ENCODE measurements around the gene ZNG1E.
"Not testable (repeated sequence)": the region's sequence is repeated elsewhere in the genome, so short reads cannot be mapped to it uniquely, and the experiment has no call there.

Gene ZNG1E

GRCh38 chr9:65675589-65676021, at the start of gene ZNG1E:
Gene ZNG1E, plus strand, starts transcription at chr9:65675928. Its CDS starts 49 bp downstream, at chr9:65675977.
- peak; percentile 59 for DNase-seq

DNA sequence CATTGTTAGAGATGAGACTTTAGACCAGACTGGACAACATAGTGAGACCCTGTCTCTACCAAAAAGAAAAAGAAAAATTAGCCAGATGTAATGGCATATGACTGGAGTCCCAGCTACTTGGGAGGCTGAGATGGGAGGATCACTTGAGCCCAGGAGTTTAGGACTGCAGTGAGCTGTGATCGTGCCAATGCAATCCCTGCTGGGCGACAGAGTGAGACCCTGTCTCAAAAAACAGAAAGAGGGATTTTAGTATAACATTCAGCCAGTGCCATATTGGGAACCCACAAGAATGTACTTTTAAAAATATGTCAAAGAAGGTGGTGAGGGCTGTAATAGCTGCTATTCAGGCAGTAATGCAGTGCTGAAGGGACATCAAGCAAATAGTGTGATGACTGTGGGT, 2.1 kb upstream of the ZNG1E start:
- DNase-seq, result not testable (repeated sequence)

DNA sequence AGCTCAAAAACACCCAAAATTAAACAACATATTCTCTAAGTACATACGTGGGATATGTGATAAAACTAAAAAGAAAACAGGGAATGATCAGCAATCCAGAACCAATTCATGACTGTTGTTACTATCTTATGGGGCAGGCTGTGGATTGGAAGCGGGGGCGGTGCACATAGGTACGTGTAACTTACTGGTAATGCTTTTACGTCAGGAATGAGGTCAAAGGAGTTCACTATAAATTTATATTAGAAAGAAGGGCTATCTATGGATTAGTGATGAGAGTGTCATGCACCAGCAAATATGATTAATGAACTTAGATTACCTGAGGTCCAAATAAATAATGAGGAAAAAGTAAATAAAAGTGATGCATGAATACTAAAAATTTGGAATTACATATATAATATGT, 710 bp upstream of the ZNG1E start:
- DNase-seq, result not testable (repeated sequence)

- DNase-seq, result not testable (repeated sequence)
Measured at GRCh38 chr9:65676389-65676788, 661 bp downstream of the ZNG1E start.

DNA sequence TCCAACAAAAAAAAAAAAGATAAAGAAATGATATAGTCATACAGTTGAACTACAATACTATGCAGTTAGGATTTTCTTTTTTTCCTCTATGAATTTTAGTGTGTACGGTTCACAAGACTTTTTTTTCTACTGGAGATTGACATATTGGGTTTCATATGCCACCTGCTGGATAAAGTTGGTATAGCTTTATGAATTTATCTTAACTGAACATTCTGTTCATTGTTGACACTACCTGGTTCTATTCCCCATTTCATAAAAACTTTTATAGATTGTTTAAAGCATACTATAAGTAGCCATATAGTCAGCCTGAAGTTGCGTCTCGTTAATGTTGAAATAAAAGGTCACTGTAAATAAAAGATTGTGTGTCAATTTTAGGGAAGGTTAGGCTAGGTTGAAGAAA, 2.8 kb downstream of the ZNG1E start:
- DNase-seq, result not testable (repeated sequence)

GRCh38 chr9:65703550-65703949, 27.8 kb downstream of the ZNG1E start:
- DNase-seq, result not testable (repeated sequence)

DNA sequence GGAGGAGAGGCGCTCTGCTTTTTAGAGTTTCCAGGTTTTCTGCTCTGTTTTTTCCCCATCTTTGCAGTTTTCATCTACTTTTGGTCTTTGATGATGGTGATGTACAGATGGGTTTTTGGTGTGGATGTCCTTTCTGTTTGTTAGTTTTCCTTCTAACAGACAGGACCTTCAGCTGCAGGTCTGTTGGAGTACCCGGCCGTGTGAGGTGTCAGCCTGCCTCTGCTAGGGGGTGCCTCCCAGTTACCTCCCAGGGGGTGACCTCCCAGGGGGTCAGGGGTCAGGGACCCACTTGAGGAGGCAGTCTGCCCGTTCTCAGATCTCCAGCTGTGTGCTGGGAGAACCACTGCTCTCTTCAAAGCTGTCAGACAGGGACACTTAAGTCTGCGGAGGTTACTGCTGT, 38.7 kb downstream of the ZNG1E start:
- DNase-seq, result not testable (repeated sequence)

DNA sequence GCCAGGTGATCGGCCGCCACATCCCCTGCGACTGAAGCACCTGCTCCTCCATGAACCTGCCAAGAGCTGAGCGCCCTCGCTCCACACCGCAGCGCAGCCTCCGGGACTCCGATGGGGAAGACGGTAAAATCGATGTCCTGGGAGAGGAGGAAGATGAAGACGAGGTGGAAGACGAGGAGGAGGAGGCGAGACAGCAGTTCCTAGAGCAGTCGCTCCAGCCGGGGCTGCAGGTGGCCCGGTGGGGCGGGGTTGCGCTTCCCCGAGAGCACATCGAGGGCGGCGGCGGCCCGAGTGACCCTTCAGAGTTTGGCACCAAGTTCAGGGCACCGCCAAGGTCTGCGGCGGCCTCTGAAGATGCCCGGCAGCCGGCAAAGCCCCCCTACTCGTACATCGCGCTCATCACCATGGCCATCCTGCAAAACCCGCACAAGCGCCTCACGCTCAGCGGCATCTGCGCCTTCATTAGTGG, 61.4 kb downstream of the ZNG1E start, which contains the start of gene FOXD4L4:
Gene FOXD4L4, plus strand, starts transcription at position 51 of the 469 bp plus-strand sequence. Its CDS starts 0 bp downstream, at position 51.
- not testable (repeated sequence) for DNase-seq

DNA sequence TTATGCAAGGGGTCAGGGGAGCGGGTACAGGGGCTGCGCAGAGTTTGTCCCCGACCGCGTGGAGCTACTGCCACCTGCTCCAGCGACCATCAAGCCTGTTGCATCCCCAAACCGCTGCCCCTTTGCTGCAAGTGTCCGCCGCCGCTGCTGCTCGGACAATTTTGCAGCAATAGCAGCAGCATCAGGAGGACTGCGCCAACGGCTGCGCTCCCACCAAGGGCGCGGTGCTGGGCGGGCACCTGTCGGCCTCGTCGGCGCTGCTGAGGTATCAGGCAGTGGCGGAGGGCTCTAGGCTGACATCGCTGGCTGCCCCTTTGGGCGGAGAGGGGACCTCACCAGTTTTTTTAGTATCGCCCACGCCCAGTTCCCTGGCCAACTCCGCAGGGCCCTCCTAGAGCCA, 62.4 kb downstream of the ZNG1E start:
- not testable (repeated sequence) for DNase-seq
